GM20000 (cell line): ENCODE data around the gene UBR1.
"Not testable (repeated sequence)": the region's sequence is repeated elsewhere in the genome, so short reads cannot be mapped to it uniquely, and the experiment has no call there.

Source experiments
- DNase-seq: peaks from one replicate; pipeline ENCODE4 v3.0.0; 2012; ENCODE audit warnings: low spot score
- TF ChIP-seq, protein P1 (sequence below): IDR thresholded peaks from 2 replicates; pipeline ENCODE4 v1.5.1; 2012; ENCODE audit warnings: mild to moderate bottlenecking, control low read depth; ENCODE audit errors: extremely low read depth, missing control alignments

UBR1 gene

DNA sequence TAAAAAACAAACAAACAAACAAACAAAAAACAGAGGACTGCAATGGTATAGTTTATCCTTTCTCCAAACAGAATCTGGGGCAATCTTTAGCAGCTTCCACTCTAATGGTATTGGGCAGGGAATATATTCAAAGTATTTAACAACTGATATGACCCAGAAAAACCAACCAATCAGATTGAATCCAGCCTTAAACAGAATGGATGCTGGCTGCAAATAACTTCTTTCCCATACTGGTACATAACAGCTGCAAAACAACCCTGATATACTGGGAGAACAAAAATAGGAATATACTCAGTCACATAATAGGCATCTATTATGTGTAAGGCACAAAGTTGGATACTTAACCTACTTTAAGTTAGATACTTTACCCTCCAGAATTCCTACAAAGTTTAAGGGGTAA, 49.1 kb downstream of the UBR1 start:
- DNase-seq, result no peak
- TF ChIP-seq, protein P1, sequence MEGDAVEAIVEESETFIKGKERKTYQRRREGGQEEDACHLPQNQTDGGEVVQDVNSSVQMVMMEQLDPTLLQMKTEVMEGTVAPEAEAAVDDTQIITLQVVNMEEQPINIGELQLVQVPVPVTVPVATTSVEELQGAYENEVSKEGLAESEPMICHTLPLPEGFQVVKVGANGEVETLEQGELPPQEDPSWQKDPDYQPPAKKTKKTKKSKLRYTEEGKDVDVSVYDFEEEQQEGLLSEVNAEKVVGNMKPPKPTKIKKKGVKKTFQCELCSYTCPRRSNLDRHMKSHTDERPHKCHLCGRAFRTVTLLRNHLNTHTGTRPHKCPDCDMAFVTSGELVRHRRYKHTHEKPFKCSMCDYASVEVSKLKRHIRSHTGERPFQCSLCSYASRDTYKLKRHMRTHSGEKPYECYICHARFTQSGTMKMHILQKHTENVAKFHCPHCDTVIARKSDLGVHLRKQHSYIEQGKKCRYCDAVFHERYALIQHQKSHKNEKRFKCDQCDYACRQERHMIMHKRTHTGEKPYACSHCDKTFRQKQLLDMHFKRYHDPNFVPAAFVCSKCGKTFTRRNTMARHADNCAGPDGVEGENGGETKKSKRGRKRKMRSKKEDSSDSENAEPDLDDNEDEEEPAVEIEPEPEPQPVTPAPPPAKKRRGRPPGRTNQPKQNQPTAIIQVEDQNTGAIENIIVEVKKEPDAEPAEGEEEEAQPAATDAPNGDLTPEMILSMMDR, result no peak

DNA sequence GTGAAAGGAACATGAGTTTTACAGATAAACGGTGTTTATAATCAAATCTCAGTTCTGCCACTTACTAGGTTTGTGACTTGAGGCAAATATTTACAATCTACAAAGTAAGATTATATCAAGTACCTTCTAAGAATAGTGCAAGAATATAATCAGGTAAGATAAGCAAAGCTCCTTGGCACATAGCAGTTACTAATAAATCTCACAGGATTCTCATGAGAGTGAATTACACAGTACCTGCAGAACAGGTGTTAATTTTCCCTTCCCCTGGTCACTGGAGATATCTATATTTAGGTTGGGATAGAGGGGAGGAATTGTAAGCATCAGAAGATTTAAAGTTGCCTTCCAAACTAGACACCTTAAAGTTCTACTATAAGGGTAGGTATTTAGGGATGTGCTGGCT, 53.0 kb downstream of the UBR1 start:
- TF ChIP-seq, protein P1, result no peak
- no peak for DNase-seq

DNA sequence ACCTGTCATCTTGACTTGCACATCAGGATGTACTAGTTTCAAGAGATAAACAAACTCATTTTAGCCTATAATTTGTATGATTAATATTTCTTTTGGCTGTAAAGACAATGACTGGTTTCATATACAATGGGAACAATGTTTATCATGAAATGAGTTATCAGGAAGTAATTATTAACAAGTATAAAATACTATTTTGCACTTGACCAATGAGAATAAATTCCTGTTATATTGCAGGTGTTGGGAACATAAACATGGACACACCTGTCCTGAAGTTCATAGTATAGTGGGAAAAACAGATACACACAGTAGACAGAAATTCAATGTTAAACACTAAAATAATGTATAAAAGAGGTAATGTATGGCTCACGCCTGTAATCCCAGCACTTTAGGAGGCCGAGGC, 56.9 kb downstream of the UBR1 start:
- TF ChIP-seq, protein P1, result no peak
- DNase-seq, result no peak

DNA sequence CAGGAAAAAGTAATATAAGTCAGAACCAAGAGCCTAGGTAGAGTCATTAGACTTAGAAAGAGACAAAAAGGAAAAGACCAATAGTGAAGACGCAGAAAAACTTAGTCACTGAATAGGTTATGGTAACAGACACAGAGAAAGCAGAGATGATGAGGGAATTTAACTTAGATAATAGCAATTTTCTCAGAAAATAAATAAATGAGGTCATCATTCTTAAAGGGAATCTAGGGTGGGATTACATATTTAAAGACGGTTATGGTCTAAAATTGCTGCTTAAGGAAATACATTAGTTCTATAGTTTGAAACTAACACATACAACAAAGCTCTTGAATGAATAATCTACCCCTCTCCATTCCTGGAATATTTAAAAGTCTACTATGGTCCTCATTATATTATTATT, 59.4 kb downstream of the UBR1 start:
- TF ChIP-seq, protein P1, result no peak
- DNase-seq, result no peak

DNA sequence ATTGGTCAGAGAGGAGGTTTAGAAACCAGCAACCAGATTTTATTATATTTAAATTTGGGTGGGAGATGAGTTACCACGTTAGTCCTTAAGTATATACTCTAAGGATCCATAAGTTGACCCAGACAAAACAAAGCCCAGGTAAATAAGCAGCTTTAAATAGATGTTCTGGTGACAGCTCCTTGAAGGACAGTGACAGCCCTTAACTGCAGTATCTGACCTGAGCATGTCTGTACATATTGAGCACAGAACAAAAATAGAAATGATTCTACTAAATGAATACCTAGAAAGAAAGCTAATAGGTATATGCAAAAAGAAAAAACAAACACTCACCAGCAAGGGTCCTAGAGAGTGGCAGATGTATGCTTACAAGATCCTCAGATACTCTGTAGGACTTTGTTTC, 63.0 kb downstream of the UBR1 start:
- TF ChIP-seq, protein P1, result no peak
- no peak for DNase-seq

DNA sequence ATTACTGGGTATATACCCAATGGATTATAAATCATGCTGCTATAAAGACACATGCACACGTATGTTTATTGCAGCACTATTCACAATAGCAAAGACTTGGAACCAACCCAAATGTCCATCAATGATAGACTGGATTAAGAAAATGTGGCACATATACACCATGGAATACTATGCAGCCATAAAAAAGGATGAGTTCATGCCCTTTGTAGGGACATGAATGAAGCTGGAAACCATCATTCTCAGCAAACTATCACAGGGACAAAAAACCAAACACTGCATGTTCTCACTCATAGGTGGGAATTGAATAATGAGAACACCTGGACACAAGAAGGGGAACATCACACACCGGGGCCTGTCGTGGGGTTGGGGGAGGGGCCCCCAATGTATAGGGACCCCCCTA, 64.8 kb downstream of the UBR1 start:
- DNase-seq, result not testable (repeated sequence)

DNA sequence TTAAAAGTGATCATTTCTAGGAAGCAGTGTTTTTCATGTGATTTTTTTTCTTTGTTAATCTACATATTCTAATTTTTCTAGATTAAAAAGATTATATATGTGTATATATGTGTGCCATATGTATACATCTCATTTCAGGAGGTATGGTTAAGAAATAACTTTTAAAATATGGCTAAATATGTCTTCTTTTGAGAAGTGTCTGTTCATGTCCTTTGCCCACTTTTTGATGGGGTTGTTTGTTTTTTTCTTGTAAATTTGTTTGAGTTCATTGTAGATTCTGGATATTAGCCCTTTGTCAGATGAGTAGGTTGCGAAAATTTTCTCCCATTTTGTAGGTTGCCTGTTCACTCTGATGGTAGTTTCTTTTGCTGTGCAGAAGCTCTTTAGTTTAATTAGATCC, 70.6 kb downstream of the UBR1 start:
- not testable (repeated sequence) for DNase-seq

DNA sequence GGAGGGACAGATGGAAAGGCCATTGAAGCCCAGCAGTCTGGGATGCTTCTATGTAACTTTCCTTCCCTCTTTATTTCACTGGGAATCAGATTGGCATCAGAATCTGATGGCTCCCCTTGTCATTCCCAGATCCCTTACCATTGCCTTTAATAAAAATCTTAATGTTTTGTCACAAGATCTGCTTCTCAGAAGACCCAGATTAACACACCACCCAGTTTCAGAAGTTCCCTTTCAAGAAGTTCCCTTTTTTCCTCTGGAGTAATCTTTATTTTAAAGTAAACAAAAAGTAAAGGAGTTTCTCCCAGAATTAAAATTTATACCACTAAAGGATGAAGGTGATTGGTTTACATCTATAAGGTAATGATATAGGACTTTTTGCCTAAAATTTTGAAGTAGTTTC, 76.4 kb downstream of the UBR1 start:
- TF ChIP-seq, protein P1, result no peak
- DNase-seq, result no peak

DNA sequence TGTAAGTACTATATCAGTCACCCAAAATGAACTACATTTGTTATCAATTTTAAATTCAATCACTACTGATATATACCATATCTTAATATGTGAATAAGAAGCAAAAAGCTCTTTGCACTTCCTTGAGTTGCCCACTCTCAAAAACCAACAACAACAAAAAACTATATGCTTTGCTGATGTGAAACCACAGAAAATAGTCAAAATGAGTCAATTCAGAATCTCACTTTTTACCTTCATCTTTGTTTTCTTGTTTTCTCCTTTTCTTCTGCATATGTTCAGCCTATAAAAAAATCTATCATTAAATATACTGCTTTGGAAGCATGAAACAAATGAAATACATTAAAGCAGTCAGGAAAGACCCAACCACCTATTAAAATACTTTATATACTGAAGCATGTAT, 80.7 kb downstream of the UBR1 start:
- TF ChIP-seq, protein P1, result no peak
- DNase-seq, result no peak

DNA sequence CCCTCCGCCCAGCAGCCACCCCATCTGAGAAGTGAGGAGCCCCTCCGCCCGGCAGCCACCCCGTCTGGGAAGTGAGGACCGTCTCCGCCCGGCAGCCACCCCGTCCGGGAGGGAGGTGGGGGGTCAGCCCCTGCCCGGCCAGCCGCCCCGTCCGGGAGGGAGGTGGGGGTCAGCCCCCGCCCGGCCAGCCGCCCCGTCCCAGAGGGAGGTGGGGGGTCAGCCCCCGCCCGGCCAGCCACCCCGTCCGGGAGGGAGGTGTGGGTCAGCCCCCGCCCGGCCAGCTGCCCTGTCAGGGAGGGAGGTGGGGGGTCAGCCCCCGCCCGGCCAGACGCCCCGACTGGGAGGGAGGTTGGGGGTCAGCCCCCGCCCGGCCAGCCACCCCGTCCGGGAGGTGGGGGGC, 91.2 kb downstream of the UBR1 start:
- DNase-seq, result not testable (repeated sequence)
